DOHH2 (cell line): ENCODE data around the gene TMEM258.
A peak's percentile ranks its signal among the peaks of the same experiment; 100 is the strongest.

Experiments
- H3F3A ChIP-seq: fragments of 200-600 bp; sonication (generic), shearing (Covaris generic); 2 replicates; pipeline ENCODE4 v1.6.0; 2016; ENCODE audit warnings: antibody characterized with exemption, mild to moderate bottlenecking; ENCODE audit not compliant: control insufficient read depth, insufficient read depth
- H3K27ac ChIP-seq: fragments of 200-600 bp; sonication (generic); 2 replicates; pipeline ENCODE4 v1.5.1; 2014; ENCODE audit warnings: low read depth, mild to moderate bottlenecking, low read length, moderate library complexity
- H3K27me3 ChIP-seq: fragments of 200-600 bp; sonication (generic); 2 replicates; pipeline ENCODE4 v1.6.1; 2014; ENCODE audit warnings: mild to moderate bottlenecking, low read length, mixed read lengths; ENCODE audit not compliant: control insufficient read depth
- H3K36me3 ChIP-seq: fragments of 200-600 bp; sonication (generic); 2 replicates; pipeline ENCODE4 v1.6.1; 2014; ENCODE audit warnings: mild to moderate bottlenecking, low read length, moderate library complexity, mixed read lengths; ENCODE audit not compliant: control insufficient read depth
- H3K4me1 ChIP-seq: fragments of 200-600 bp; sonication (generic); 2 replicates; pipeline ENCODE4 v1.6.1; 2014; ENCODE audit warnings: mild to moderate bottlenecking, low read length, mixed read lengths; ENCODE audit not compliant: control insufficient read depth
- H3K4me2 ChIP-seq: fragments of 200-600 bp; sonication (generic); 2 replicates; pipeline ENCODE4 v1.6.0; 2014; ENCODE audit warnings: mild to moderate bottlenecking, low read length, moderate library complexity
- H3K4me3 ChIP-seq: fragments of 200-600 bp; sonication (generic); 2 replicates; pipeline ENCODE4 v1.5.1; 2014; ENCODE audit warnings: mild to moderate bottlenecking, low read length, mixed read lengths
- H3K79me2 ChIP-seq: fragments of 200-600 bp; sonication (generic); 2 replicates; pipeline ENCODE4 v1.6.1; 2014; ENCODE audit warnings: mild to moderate bottlenecking, low read length, mixed read lengths; ENCODE audit not compliant: control insufficient read depth
- H3K9me2 ChIP-seq: fragments of 200-600 bp; sonication (generic); replicated peaks from 2 replicates; pipeline ENCODE4 v1.6.1; 2014; ENCODE audit warnings: mild to moderate bottlenecking, low read length, mixed read lengths; ENCODE audit not compliant: control insufficient read depth
- H3K9me3 ChIP-seq: fragments of 200-600 bp; sonication (generic); 2 replicates; pipeline ENCODE4 v1.6.1; 2014; ENCODE audit warnings: antibody characterized with exemption, low read length, mixed read lengths; ENCODE audit not compliant: control insufficient read depth, insufficient read depth
- H4K20me1 ChIP-seq: fragments of 200-600 bp; sonication (generic); 2 replicates; pipeline ENCODE4 v1.6.0; 2014; ENCODE audit warnings: low read depth, mild to moderate bottlenecking, antibody characterized with exemption, low read length, moderate library complexity; ENCODE audit not compliant: control insufficient read depth, insufficient read depth
- CTCF ChIP-seq: fragments of 200-600 bp; sonication (generic); IDR thresholded peaks from one replicate; pipeline ENCODE4 v1.5.1; 2014; ENCODE audit warnings: antibody characterized with exemption, mild to moderate bottlenecking, low read depth, low read length; ENCODE audit not compliant: poor library complexity, severe bottlenecking
- EZH2phosphoT487 ChIP-seq: fragments of 200-600 bp; sonication (generic); IDR thresholded peaks from 2 replicates; pipeline ENCODE4 v1.6.1; 2017; ENCODE audit warnings: borderline replicate concordance, mild to moderate bottlenecking, antibody characterized with exemption, low read length, moderate library complexity, mixed read lengths

The TMEM258 gene

GRCh38 chr11:61794579-61794978 is 2.2 kb upstream of the TMEM258 start:
- no peaks in the 10 kb centered on the region for H3K9me3 ChIP-seq
- H3K36me3 ChIP-seq = peaks cover 76% of the 10 kb centered on the region
- H3K79me2 ChIP-seq = peaks cover 98% of the 10 kb centered on the region
- peaks cover 44% of the 10 kb centered on the region for H3K4me1 ChIP-seq
- H3K9me2 ChIP-seq = no peaks in the 10 kb centered on the region
- no peak overlapping the region for H3K27ac ChIP-seq
- H4K20me1 ChIP-seq = peaks cover 26% of the 10 kb centered on the region
- H3F3A ChIP-seq = peaks cover 11% of the 10 kb centered on the region
- H3K4me3 ChIP-seq = peak overlapping the region; percentile 92
- H3K4me2 ChIP-seq = peak overlapping the region; percentile 74
- H3K27me3 ChIP-seq = no peaks in the 10 kb centered on the region
- TF ChIP-seq EZH2phosphoT487 (no peak), CTCF (no peak)

- Histone ChIP-seq H3K36me3 (peaks cover 78% of the 10 kb centered on the region), H3K9me3 (no peaks in the 10 kb centered on the region), H3K4me3 (peak overlapping the region; percentile 92), H3K4me2 (peak overlapping the region; percentile 74), H4K20me1 (peaks cover 26% of the 10 kb centered on the region), H3K27me3 (no peaks in the 10 kb centered on the region), H3K4me1 (peaks cover 44% of the 10 kb centered on the region), H3F3A (peaks cover 11% of the 10 kb centered on the region), H3K79me2 (peaks cover 95% of the 10 kb centered on the region), H3K9me2 (no peaks in the 10 kb centered on the region), H3K27ac (peak overlapping the region; percentile 71)
- TF ChIP-seq CTCF = no peak
Measured at GRCh38 chr11:61793829-61794204, 1.4 kb upstream of the TMEM258 start.

- peak overlapping the region; percentile 71 for H3K27ac ChIP-seq
Measured at GRCh38 chr11:61793083-61793828, 857 bp upstream of the TMEM258 start.

More at GRCh38 chr11:61793083-61793828, 857 bp upstream of the TMEM258 start:
- no peaks in the 10 kb centered on the region for H3K9me2 ChIP-seq
- H3K4me2 ChIP-seq = peak overlapping the region; percentile 74
- peaks cover 77% of the 10 kb centered on the region for H3K36me3 ChIP-seq
- H4K20me1 ChIP-seq = peaks cover 24% of the 10 kb centered on the region
- H3K79me2 ChIP-seq = peaks cover 89% of the 10 kb centered on the region
- no peaks in the 10 kb centered on the region for H3K27me3 ChIP-seq
- peak overlapping the region; percentile 92 for H3K4me3 ChIP-seq
- peaks cover 40% of the 10 kb centered on the region for H3K4me1 ChIP-seq
- peaks cover 8% of the 10 kb centered on the region for H3F3A ChIP-seq
- no peaks in the 10 kb centered on the region for H3K9me3 ChIP-seq
- TF ChIP-seq CTCF (no peak), EZH2phosphoT487 (no peak)
